Right renal cortex interstitium (tissue), 3 donors: ENCODE results near the gene CEMIP. TPM values are rescaled to one million over a fixed set of nuclear protein-coding genes. Genes with fewer than 3 reads are reported as not detected.

Source experiments
- DNase-seq, 3 donors: peaks; one replicate each; pipeline ENCODE4 v3.0.0-alpha.2; 2013; ENCODE audit warnings: low read depth in 3 of 3, low spot score in 2 of 3
- polyA plus RNA-seq, 3 donors: library from polyadenylated mRNA; unstranded; fragments of 120-200 nt; gene quantifications; one replicate each; pipeline ENCODE4 v1.2.1, GENCODE V29; 2013; ENCODE audit not compliant: insufficient read length in 3 of 3

Gene CEMIP
- polyA plus RNA-seq, 3 donors, result 1.9 to 2.6 (median 2.5) TPM

DNA sequence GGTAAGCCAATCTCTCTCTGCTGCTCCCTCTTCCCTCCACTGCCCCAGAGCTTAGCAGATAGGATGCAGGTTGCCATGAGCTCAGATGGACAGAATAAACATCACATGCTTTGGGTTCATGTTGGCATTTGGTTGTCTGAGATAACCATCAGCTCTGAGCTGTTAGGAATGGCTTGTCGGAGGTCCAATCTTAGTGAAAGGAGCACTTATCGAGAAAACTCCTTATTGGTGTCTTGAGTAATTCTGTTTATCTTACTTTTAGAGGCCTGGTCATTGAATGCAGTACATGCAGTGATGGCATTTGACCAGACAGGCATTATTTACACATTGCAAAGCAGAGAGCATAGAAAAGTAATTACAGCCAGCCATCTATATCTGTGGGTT is 99.7 kb downstream of the CEMIP start:
- no peak for DNase-seq

DNA sequence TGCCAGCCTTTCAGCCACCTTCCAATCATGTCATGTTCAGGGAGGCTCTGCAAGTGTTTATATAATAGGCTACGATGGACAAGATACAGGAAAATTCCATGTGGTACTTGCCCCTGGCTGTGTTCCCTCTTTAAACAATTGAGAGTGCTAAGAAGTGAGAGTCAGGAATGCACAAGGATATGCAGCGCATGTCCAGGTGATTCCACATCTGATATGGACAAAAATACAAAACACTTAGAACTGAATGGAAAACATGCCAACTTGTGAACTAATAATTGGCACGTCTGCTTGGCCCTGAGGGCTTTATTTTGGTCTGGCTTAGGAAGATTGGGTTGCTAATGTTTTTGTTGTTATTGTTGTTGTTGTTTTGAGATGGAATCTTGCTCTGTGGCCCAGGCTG is 100.9 kb downstream of the CEMIP start:
- DNase-seq, result no peak

DNA sequence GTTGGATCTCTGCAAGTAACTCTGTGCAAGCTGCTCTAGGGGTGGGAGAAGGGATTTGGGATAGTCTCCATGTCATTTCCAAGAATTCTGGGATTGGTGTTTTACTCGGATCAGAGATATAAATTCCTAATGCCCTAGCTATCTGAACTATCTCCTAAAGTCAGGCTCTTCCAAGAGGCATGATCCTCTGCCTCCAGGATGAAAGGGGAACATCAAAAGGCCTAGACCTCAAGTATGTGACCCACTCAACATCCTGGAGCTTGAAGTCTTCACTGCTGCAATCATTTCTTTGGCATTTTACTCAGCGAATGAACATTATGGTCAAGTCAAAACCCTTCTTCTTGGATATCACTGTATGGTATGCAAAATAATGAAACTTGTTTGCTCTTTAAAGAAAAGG is 104.5 kb downstream of the CEMIP start:
- DNase-seq, result no peak

DNA sequence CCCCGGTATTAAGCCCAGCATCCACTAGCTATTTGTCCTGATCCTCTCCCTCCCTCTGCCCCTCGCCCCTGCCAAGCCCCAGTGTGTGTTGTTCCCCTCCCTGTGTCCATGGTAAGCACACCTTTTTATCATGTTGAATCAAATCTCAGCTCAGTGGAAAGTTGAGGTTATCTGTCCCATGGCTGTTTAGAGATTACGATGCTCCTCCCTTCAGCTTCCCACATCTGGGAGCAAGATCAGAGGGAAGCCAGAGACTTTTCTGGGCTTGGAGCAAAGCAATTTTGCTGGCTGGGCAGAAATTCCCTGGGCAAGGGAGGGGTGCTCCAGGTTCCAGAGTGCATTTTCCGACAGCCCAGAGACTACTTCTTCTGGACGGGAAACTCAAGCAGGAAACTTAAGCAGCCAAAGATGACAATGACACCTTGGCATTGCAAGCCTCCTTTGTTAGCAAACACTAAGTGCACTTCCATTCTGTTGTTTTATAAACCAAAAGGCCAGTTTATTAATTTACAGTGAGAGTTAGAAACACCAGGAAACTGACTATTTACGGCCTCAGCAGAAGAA is 105.9 kb downstream of the CEMIP start:
- DNase-seq, result no peak

DNA sequence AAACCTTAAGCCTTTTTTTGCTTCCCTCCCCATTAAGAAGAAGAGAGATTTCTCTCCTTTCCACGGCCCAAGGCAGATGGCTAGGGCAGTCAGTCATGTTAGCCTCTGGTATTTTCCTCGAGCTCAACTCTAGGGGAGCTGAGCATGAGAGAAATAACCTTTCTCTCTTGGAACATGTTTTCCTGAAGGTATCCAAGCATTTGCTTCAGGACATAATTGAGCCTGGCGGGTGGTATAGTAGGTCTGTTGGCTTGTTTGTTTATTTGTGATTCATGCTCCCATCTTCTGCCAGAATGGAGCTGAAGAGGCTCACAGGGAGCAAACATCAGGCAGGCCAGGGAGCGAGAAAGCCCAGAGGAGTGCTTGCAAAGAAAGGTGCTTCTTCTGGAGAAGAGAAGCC is 108.0 kb downstream of the CEMIP start:
- no peak for DNase-seq

DNA sequence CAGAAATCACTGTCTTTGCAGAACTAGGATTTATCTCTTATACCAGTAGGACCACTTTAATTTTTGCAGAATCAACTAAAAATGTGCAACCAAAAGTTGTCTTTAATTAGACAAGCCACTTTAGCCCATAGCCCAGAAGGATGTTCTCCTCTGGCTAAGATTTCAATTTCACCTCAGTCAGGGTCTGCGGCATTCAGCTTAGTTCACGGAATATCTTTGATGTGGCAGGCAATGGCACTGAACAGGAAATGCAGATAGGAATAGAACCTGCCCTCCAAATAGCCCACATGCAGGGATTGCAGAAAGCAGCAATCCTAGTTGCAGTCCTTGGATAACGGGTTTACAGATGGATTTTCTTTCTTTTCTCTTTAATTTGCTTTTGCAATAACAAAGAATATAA is 109.7 kb downstream of the CEMIP start:
- no peak for DNase-seq

DNA sequence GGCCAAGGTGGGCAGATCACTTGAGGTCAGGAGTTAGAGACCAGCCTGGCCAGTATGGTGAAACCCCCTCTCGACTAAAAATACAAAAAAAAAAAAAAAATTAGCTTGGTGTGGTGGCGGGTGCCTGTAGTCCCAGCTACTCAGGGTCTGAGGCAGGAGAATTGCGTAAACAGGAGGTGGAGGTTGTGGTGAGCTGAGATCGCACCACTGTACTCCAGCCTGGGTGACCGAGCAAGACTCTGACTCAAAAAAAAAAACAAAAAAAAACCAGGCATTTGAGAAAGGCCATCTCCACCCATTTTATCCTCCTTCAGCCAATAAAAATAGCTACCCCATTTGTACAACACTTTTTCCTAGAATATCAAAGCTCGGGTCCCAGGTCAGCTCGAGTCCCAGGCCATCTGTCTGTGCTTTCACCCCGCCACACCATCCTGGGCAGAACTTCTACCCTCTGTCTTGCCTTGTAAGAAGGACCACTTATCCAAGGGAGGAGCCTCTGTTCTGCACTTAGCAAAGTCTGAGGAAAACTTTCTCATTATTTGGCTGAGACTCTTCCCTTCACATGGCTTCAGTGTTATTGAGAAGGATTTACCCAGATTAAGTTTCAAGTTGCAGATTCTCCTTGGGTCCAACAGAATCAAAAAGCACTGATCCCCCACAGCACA is 111.3 kb downstream of the CEMIP start:
- DNase-seq, result no peak

DNA sequence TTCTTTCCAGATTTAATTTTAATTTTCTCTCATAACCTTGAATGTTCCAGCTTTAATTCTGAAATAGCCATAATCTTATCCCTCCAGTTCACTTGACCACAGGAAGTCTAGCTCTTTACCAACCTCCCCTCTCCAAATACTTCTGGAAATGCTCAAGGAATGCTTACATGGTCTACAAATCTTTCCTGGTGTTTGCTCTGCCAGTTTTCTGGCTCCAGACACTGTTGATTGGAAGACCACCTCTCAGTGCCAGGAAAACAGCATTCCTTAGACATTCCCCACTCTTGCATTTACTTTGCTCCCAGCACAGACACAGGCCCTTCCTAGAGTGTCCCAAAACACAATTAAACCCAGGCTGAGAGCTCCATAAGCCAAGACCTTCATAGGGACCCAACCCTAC is 111.8 kb downstream of the CEMIP start:
- DNase-seq, result no peak

DNA sequence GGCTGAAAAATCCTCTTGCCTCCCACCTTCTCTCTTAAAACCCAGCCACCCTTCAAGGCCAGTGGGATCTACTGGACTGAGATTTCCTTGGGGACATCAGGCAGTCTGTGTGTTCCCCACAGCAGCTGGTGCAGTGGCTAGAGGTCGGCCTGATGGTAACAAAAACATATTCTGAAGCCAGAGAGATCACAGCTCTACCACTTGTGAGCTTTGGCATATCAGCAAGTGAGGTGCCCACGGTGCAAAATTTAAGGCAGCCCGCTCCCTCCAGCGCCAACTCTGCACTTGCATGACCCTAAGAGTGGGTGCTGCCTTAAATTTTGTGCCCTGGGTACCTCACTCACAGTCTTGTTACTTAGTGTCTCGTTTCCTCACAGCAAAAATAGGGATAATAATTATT is 113.2 kb downstream of the CEMIP start:
- no peak for DNase-seq

DNA sequence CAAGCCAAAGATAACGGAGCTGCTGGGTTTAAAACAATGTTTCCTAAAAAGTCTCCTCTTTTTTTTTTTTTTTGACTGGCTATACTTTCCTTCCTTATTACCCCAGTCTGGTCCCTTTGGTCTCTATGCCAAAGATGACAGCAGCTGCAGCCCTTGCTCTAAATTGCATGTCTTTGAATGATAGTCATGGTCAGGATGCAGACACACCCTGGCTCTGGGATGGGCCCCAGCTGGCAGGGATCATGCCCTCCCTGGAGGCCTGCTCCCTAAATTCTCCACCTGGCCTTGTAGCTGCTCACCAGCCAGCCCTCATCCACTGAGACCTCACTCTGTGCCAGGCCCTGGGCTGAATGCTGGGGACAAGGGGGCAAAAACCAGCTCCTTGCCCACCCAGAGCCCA is 114.6 kb downstream of the CEMIP start:
- no peak for DNase-seq

DNA sequence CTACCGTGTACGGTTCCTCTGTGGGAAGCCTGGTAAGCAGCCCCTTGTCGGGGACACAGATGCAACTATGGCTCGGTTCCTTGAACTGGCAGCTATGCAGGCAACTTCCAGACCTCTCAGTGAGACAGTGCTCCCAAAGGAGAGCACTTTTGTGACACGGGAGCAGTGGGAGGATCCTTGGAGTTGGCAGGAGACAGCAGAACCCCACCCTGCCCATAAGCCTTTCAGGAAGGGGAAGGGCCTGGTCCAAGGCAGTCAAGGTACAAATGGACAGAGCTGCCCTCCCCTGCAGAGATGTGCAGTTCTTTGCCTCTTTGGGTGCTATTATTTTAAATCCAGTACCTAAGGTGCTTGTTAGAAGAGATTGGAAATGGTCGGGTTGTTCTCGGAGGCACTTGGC is 115.9 kb downstream of the CEMIP start:
- DNase-seq, result no peak

DNA sequence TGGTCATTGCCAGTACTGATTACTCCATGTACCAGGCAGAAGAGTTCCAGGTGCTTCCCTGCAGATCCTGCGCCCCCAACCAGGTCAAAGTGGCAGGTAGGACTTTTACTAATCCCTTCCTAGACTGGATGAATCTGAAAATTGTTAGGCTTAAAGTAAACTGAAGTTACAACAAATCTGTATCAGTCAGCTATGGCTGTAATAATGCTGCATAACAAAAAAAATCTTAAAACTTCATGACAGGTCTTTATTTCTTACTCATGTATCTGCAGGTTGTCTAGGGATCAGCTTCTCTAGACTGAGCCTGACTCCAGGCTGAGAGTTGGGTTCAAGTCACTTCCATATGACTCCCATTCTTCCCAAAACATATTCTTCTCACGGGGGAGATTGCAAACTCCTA is 116.8 kb downstream of the CEMIP start:
- DNase-seq, result no peak

DNA sequence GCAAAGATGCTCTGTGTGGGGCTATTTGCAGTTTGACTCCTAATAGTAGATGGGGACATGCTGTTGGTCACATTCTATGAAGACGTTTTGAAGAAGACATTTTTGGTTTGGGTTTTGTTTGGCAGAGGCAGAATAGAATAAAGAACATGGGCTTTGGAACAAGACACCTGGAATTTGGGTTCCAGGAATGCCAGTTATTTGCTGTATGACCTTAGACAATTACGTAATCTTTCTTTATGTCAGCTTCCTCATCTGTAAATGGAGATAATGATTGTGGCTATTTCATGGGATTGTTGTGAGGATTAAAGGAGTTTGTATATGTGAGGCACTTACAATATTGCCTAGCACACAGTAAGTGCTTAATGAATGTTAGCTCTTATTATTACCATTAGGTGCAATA is 118.9 kb downstream of the CEMIP start:
- DNase-seq, result no peak

DNA sequence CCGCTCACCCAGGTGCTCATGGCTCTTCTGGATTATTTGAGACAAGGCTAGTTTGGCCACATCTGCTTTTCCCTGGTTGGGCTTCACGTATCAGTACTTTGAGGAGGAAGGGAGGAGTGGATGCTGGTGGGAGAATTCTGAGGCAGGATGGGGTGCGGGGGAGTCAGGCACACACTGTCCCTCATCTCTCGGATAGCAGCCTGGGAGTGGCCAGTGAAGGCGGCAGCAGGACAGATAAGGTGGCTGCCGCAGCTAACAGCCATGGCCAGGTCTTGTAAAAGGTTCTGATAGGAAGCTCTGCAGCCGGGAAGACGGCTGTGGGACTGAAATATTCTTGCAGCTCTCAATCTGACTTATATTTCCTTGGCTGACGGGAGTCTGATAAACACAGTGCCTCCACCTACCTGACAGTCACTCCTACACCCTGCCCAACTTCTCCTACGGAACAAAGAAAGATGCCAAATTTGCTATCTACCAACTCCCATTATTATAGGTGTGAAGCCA is 123.2 kb downstream of the CEMIP start:
- DNase-seq, result peak in 1 of 3 donors; percentile 46

DNA sequence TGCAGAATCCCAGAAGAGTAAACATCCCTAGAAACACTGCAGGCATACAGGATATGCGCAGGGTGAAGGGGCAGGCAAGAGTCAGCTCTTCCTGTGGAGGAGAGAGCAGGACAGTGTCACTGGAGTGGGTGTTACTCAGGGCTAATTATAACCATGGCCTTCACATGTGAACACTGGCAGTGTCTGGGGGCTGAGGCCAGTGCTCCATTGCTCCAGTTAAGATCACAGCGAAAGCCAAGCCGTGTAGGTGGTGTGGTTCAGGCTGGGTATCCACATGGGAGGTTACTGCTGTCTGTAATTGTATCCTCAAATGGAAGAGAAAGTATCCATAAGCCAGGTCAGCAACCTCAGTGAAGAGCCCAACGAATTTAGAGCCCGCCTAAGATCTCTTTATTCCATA is 125.8 kb downstream of the CEMIP start:
- DNase-seq, result peak in 2 of 3 donors; percentile 18 to 39

DNA sequence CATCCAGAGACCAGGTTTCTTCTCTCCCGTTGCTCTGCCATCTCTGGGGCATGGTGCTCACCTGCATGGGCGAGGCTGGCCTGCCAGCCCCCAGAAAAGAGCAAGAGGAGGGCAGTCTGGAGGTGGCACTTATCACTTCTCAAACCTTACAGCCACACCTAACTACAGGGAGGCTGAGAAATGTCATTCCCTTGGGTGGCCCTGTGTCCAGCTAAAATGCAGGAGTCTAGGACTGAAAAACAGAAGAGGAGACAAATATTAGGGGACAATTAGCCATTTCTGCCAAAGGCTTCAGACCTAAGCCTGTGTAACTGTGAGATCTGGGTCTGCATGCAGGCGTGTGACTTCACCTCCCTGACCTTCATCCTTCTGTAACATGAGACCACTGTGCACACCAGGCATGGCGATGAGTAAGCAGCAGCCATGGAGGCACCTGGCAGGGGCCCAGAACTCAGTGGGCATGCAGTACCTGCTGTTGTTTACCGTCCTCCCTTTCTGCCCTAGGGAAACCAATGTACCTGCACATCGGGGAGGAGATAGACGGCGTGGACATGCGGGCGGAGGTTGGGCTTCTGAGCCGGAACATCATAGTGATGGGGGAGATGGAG is 127.1 kb downstream of the CEMIP start:
- peak in 2 of 3 donors; percentile 24 to 41 for DNase-seq

DNA sequence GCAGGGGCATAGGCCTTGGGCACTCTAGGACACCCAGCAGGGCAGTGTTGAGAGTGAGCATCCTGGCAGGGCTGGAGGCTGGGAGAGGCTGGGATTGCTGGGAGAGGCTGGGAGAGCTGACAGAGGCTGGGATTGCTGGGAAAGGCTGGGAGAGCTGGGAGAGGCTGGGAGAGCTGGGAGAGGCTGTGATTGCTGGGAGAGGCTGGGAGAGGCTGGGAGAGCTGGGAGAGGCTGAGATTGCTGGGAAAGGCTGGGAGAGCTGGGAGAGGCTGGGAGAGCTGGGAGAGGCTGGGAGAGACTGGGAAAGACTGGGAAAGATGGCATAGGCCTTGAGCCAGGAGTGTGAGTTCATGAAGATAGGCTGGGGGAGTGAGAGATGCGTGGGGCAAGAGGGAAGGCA is 132.7 kb downstream of the CEMIP start:
- no peak for DNase-seq

DNA sequence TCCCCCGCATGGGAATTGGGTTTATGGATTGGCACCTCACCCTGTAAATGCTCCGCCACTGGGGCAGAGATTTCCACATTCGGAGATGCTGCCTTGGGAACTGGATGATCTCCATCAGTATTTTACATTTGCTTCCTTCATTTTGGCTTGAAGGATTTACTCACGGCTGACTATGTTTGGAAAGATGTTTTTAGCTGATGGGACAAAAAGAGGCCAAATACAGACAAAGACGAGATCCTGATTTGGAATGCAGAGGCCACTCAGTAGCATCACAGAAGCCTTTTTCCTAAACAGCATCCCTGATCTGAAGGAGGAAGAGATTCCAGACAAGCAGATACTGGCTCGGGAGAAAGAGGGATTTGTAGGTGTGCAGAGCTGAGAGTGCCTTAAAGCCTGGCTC is 133.5 kb downstream of the CEMIP start:
- no peak for DNase-seq

DNA sequence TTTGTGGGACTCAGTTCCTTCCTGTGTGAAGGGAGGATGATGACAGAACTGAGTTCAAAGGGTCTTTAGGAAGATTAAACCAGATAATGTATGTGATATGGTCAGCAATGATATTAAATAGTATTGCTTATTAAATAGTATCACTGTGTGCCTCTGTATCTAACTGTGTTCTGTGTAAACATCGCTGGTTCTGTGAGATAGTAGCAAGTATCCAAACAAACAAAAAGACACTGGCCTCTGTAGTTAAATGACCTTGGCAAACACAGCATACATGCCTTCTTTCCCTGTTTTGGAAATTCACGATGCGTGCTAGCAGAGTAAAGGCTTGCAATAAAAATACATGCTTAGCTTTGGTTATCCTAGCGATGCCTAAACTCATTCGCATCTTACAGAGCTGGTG is 134.4 kb downstream of the CEMIP start:
- DNase-seq, result no peak

DNA sequence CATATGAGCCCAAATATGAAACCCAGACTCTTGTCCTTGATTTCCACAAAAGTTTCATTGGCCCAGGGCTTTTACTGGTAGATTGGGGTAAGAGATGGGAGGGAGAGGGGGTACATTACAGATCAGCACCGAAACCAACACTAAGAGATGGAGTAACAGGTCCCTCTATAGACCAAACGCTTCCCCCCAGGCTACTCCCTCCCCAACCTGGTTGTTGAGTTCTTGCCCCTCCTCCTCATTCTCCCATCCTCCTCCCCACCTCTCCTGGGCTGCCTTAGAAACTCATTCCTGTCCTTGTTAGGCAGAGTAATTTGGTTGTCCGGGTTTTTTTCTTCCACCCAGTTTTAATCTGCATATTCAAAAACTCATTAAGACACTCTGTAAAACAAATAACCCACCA is 136.3 kb downstream of the CEMIP start:
- no peak for DNase-seq

DNA sequence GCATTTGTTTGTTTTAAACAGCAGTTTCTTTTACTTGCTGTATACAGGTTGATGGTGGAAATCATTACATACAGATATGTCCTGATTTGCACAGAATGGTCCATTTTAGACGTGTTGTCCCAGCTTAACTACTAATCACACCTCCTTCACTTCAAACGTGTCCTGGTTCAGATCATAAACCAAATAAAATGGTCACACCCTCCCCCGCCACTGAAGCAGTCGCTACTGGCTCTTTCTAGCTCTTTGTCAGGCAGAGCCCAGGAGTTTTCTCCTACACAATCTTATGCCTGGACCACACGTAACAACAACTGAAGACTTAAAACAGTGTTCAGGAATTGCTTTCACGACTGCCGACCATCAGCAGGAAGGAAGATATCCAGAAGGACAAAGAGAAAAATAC is 136.9 kb downstream of the CEMIP start:
- no peak for DNase-seq

DNA sequence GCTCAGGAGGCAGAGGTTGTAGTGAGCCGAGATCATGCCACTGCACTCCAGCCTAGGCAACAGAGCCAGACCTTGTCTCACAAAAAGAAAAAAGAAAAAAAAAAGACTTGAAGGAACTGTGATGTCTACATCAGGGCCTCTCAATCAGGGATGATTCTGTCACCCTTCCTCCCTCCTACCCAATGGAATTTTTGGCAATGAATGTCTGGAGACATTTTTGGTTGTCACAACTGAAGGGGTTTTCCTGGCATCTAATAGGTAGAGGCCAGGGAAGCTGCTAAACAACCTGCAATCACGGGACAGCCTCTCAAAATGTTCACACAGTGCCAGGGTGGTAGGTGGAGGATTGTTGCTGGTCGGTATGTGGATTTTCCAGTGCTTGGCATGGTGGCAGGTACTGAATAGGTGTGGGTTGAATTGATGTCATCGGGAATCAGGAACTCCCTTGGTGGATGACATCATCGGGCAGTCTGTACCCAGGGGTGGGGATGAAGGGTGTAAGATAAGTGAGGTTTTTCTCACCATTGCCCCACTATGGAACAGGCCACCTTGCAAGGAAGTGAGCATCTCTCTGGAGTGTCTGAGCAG is 139.1 kb downstream of the CEMIP start:
- DNase-seq, result no peak
